ENCODE measurements around the gene TMEM63A. TPM values are rescaled to one million over a fixed set of nuclear protein-coding genes. Genes with fewer than 3 reads are reported as not detected.
"Not testable (repeated sequence)": the region's sequence is repeated elsewhere in the genome, so short reads cannot be mapped to it uniquely, and the experiment has no call there.

The TMEM63A gene
- polyA plus RNA-seq, 1 donor = 24.7 TPM

DNA sequence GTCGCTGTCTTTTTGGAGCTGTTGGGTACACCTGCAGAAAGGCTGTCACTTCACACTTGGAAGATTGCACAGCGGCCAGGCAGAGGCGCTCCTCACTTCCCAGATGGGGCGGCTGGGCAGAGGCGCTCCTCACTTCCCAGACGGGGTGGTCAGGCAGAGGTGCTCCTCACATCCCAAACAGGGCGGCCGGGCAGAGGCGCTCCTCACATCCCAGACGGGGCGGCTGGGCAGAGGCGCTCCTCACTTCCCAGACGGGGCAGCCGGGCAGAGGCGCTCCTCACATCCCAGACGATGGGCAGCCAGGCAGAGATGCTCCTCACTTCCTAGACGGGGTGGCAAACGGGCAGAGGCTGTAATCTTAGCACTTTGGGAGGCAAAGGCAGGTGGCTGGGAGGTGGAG is 86.1 kb downstream of the TMEM63A start:
- not testable (repeated sequence) for DNase-seq (ENCODE audit: low read depth)

Other genes with a start within 250 kb of the TMEM63A start
- gene ENAH, start 229.3 kb downstream of the TMEM63A start, polyA plus RNA-seq (ENCODE audit: insufficient read length) = 146 TPM
- gene SRP9, start 104.6 kb downstream of the TMEM63A start, polyA plus RNA-seq (ENCODE audit: insufficient read length) = 168 TPM
- 25.9 TPM for gene EPHX1, start 72.3 kb downstream of the TMEM63A start, polyA plus RNA-seq (ENCODE audit: insufficient read length)
- 0.57 TPM for gene LEFTY1, start 6.8 kb upstream of the TMEM63A start, polyA plus RNA-seq (ENCODE audit: insufficient read length)
- gene PYCR2, start 41.9 kb upstream of the TMEM63A start, polyA plus RNA-seq (ENCODE audit: insufficient read length) = 35.6 TPM
- gene LEFTY2, start 58.8 kb upstream of the TMEM63A start, polyA plus RNA-seq (ENCODE audit: insufficient read length) = 6.4 TPM
- 13.3 TPM for gene SDE2, start 117.0 kb upstream of the TMEM63A start, polyA plus RNA-seq (ENCODE audit: insufficient read length)
- gene H3-3A, start 180.3 kb upstream of the TMEM63A start, polyA plus RNA-seq (ENCODE audit: insufficient read length) = 555 TPM